ENCODE measurements around the gene HOXB6. TPM values are rescaled to one million over a fixed set of nuclear protein-coding genes. Genes with fewer than 3 reads are reported as not detected.
A peak's percentile ranks its signal among the peaks of the same experiment; 100 is the strongest.

The HOXB6 gene
- total and polyA plus RNA-seq, 7 donors: 0.66 to 3.3 (median 1.2) TPM

DNA sequence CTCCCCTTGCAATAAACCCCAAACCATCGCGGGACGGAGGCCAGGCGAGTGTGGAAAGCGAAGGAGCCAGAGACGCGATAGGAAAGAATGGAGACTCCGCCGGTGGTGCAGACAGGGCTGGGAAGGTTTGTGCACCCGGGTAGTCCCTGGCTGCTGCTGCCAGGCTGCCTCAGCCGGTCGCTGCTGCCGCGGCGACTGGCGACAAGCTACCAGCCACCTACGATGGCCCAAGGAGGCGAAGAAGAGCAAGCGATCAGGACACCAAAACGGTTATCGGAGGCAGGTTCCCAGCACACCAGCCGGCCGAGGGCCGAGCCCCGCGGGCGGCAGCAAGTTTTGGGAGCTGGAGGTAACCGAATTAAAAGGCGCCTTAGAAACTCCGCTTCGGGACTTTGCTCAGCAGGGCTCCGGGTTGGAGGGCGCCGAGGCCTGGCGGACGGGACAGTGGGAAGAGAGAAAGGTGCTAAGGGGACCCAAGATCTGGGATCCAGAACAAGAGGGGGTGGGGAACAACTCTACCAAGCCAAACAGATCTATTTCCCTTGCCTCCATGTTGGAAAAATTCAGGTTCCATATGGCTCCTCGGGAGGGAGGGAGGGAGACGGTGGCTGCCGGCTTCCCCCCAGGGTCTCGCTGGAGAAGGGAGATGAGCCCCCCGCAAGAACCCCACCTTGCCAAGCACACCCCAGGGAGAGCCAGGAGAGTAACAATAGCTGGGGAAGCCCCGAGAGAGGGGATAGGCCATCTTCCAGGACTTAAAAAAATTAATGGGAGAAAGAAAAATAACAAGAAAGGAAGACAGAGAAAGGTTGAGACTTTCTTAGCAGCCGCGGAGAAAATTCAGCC lies 50.2 kb downstream of the HOXB6 start:
- intact Hi-C loops (cut with DNase I): no loop called here
- TF ChIP-seq, protein P1, sequence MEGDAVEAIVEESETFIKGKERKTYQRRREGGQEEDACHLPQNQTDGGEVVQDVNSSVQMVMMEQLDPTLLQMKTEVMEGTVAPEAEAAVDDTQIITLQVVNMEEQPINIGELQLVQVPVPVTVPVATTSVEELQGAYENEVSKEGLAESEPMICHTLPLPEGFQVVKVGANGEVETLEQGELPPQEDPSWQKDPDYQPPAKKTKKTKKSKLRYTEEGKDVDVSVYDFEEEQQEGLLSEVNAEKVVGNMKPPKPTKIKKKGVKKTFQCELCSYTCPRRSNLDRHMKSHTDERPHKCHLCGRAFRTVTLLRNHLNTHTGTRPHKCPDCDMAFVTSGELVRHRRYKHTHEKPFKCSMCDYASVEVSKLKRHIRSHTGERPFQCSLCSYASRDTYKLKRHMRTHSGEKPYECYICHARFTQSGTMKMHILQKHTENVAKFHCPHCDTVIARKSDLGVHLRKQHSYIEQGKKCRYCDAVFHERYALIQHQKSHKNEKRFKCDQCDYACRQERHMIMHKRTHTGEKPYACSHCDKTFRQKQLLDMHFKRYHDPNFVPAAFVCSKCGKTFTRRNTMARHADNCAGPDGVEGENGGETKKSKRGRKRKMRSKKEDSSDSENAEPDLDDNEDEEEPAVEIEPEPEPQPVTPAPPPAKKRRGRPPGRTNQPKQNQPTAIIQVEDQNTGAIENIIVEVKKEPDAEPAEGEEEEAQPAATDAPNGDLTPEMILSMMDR (IDR thresholded peaks at IDR 0.05): no peak
- peak in 2 of 4 donors; percentile 20 to 41 for ATAC-seq
- no peaks in the 10 kb centered on the region for H3K9me3 ChIP-seq
- H3K27ac ChIP-seq: peak overlapping the region; percentile 73
- peaks cover 0 to 8% (median 2%) of the 10 kb centered on the region in 3 donors for H3K27me3 ChIP-seq (ENCODE audit: insufficient read depth in 3 of 3, low read length in 2 of 3)
- DNase-seq: no peak
- WGBS, 3 donors: 50 to 56% (median 52%) methylated on average over 40 to 44 of the region's 44 CpGs
- H3K4me3 ChIP-seq: peak overlapping the region; percentile 64
- peaks cover 6% of the 10 kb centered on the region for H3K4me1 ChIP-seq
- peaks cover 0 to 8% of the 10 kb centered on the region in 2 donors for H3K36me3 ChIP-seq (ENCODE audit: insufficient read depth in 1 of 2, low read depth in 1 of 2)

DNA sequence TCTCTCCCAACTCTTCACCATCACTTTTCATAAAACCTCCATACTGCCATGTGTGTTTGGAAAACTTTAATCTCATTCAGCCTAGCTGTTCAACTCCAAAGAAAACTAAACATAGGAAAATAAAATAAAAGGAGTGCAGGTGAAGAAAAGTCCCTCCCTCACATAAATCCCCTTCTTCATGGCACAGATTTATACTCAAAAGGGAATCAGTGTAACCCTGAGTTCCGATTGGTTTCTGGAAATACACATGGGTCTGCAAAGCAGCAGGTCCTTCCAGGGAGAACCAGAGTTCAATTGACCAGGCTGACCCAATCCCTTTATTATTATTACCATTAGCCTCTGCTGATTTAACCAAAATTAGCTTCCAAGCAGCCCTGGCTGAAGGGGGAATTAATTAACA lies 51.0 kb downstream of the HOXB6 start:
- H3K36me3 ChIP-seq (ENCODE audit: insufficient read depth in 1 of 2, low read depth in 1 of 2): peaks cover 0 to 8% of the 10 kb centered on the region in 2 donors
- peak overlapping the region; percentile 64 for H3K4me3 ChIP-seq
- no peak overlapping the region for H3K27ac ChIP-seq
- ATAC-seq: no peak
- H3K27me3 ChIP-seq (ENCODE audit: insufficient read depth in 3 of 3, low read length in 2 of 3): peaks cover 0 to 8% (median 2%) of the 10 kb centered on the region in 3 donors
- DNase-seq: no peak
- TF ChIP-seq, protein P1 (IDR thresholded peaks at IDR 0.05): no peak
- intact Hi-C loops (cut with DNase I): no loop called here
- no peaks in the 10 kb centered on the region for H3K9me3 ChIP-seq
- 76 to 96% (median 82%) methylated on average over 1 of the region's 1 CpG for WGBS, 3 donors
- H3K4me1 ChIP-seq: peaks cover 6% of the 10 kb centered on the region

DNA sequence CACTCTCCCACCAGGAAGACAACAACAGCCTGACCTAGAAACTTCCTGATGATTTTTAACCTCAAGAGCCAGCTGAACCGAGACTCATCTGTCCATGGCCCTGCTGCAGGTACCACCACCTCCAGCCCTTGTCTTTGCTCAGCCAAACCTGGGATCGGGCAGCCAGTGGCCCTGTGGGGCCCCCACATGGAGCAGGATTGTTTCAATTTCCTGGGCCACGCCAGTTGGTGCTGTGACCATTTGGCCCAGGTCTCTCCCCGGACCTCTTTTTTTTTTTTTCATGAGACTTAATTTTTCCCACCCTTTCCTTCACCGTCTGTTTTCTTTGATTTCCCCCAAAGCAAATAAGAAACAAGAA lies 51.6 kb downstream of the HOXB6 start:
- Histone ChIP-seq H3K27ac (no peak overlapping the region), H3K9me3 (no peaks in the 10 kb centered on the region), H3K4me3 (no peak overlapping the region), H3K36me3 (ENCODE audit: insufficient read depth in 1 of 2, low read depth in 1 of 2) (peaks cover 0 to 8% of the 10 kb centered on the region in 2 donors), H3K27me3 (ENCODE audit: insufficient read depth in 3 of 3, low read length in 2 of 3) (peaks cover 0 to 8% (median 2%) of the 10 kb centered on the region in 3 donors), H3K4me1 (peaks cover 6% of the 10 kb centered on the region)
- 65 to 83% (median 78%) methylated on average over 5 of the region's 5 CpGs for WGBS, 3 donors
- ATAC-seq: no peak
- TF ChIP-seq, protein P1 (IDR thresholded peaks at IDR 0.05): no peak
- DNase-seq: no peak
- intact Hi-C loops (cut with DNase I): no loop called here

DNA sequence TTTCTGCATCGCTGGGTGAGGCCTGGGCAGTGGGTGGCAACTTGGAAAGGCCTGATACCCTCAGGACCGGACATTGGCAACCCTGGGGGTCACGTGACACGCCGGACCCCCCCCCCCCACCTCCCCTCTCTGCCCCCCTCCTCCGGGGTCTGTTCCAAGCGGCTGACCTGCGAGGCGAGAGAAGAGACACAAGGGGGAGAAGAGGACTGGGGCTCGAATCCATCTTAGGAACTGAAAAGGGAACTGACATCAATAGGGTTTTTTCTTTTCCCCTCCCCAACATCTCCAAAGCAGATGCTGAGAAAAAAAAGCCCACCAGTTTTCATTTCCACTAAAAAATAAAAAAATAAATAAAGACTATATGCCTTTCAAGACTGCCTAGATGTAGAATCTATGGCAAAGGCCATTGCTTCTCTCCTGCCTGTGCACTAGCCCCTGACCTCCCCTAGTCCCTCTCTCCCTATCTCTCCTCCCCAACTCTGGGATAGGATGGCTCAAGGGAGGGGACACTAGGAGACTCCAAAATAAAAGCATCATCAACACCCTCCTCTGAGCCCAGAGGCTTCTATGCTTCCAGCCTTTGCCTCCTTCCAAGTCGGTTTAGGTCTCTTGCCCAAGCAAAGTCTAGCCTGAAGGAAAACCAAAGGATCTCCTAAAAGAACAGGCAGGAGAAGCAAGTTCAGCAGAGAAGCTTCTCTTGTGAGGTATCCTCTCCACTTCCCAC lies 52.2 kb downstream of the HOXB6 start:
- H3K9me3 ChIP-seq: no peaks in the 10 kb centered on the region
- no peak overlapping the region for H3K4me3 ChIP-seq
- intact Hi-C loops (cut with DNase I): no loop called here
- H3K27me3 ChIP-seq (ENCODE audit: insufficient read depth in 3 of 3, low read length in 2 of 3): peaks cover 0 to 8% (median 2%) of the 10 kb centered on the region in 3 donors
- WGBS, 3 donors: 52 to 68% (median 55%) methylated on average over 5 to 11 of the region's 11 CpGs
- DNase-seq: no peak
- peaks cover 0 to 8% of the 10 kb centered on the region in 2 donors for H3K36me3 ChIP-seq (ENCODE audit: insufficient read depth in 1 of 2, low read depth in 1 of 2)
- TF ChIP-seq, protein P1 (IDR thresholded peaks at IDR 0.05): no peak
- H3K27ac ChIP-seq: no peak overlapping the region
- ATAC-seq: no peak
- peaks cover 6% of the 10 kb centered on the region for H3K4me1 ChIP-seq

Data from psoas muscle (tissue), 8 donors.